Common myeloid progenitor, CD34-positive (primary cell): ENCODE results near the gene CCL19. TPM values are rescaled to one million over a fixed set of nuclear protein-coding genes. Genes with fewer than 3 reads are reported as not detected.
"Not testable (repeated sequence)": the region's sequence is repeated elsewhere in the genome, so short reads cannot be mapped to it uniquely, and the experiment has no call there.

Experiments used
- CTCF ChIA-PET: fragments of 350-600 bp; sonication (Branson Sonifier 250); formaldehyde crosslinking; loops from one replicate; lab custom pipeline; 2021; ENCODE audit warnings: antibody characterized with exemption; lab: Charles Lee
- POLR2A ChIA-PET: fragments of 350-600 bp; sonication (Branson Sonifier 250); formaldehyde crosslinking; loops from one replicate; lab custom pipeline; 2021; ENCODE audit warnings: antibody characterized with exemption; lab: Charles Lee
- DNase-seq, 3 donors: peaks; one replicate each; pipeline versions ENCODE4 v3.0.0 to v3.0.0-alpha.2; 2013
- H3K27ac ChIP-seq, 2 experiments: 1 replicate in 1 of 2; 2 replicates in 1 of 2; pipeline ENCODE4 v1.7.0; 2013; ENCODE audit warnings: inconsistent platforms in 2 of 2, low read length in 2 of 2, mild to moderate bottlenecking in 2 of 2, low read depth in 1 of 2, moderate library complexity in 1 of 2; ENCODE audit not compliant: severe bottlenecking in 2 of 2, insufficient read depth in 1 of 2, poor library complexity in 1 of 2
- H3K27me3 ChIP-seq, 5 experiments: replicated peaks in 2 of 5; 1 replicate in 3 of 5; 2 replicates in 2 of 5; pipeline versions ENCODE4 v1.6.1 to v1.7.0; 2013; ENCODE audit warnings: low read length in 4 of 5, mild to moderate bottlenecking in 2 of 5, moderate library complexity in 2 of 5, inconsistent platforms in 1 of 5; ENCODE audit not compliant: insufficient read depth in 5 of 5, control insufficient read depth in 4 of 5
- H3K36me3 ChIP-seq, 4 experiments: 1 replicate in 2 of 4; 2 replicates in 2 of 4; pipeline versions ENCODE4 v1.6.1 to v1.7.0; 2013; ENCODE audit warnings: low read length in 3 of 4, control low read depth in 1 of 4, mild to moderate bottlenecking in 1 of 4; ENCODE audit not compliant: control insufficient read depth in 4 of 4, insufficient read depth in 4 of 4
- H3K4me1 ChIP-seq, 4 experiments: 1 replicate in 3 of 4; 2 replicates in 1 of 4; pipeline versions ENCODE4 v1.6.1 to v1.7.1; 2013; ENCODE audit warnings: low read length in 3 of 4, mild to moderate bottlenecking in 3 of 4, control low read depth in 1 of 4, inconsistent platforms in 1 of 4, moderate library complexity in 1 of 4; ENCODE audit not compliant: control insufficient read depth in 4 of 4, insufficient read depth in 4 of 4; ENCODE audit errors: control extremely low read depth in 1 of 4
- H3K4me3 ChIP-seq, 7 experiments: 1 replicate in 4 of 7; 2 replicates in 3 of 7; pipeline versions ENCODE4 v1.5.1 to v1.7.0; 2013; ENCODE audit warnings: mild to moderate bottlenecking in 7 of 7, low read length in 6 of 7, moderate library complexity in 6 of 7, inconsistent platforms in 2 of 7, low read depth in 2 of 7, control low read depth in 1 of 7; ENCODE audit not compliant: insufficient read depth in 4 of 7, control insufficient read depth in 1 of 7; ENCODE audit errors: extremely low read depth in 1 of 7
- H3K9me3 ChIP-seq, 5 experiments: 1 replicate in 4 of 5; 2 replicates in 1 of 5; pipeline versions ENCODE4 v1.6.1 to v1.7.1; 2013; ENCODE audit warnings: low read length in 4 of 5, mild to moderate bottlenecking in 2 of 5, inconsistent platforms in 1 of 5, low read depth in 1 of 5, moderate library complexity in 1 of 5; ENCODE audit not compliant: control insufficient read depth in 4 of 5, insufficient read depth in 2 of 5; ENCODE audit errors: control extremely low read depth in 1 of 5
- WGBS: methylation state at CpG from one replicate; pipeline ENCODE4 v1.1.5; 2013; ENCODE audit not compliant: insufficient coverage; 5-methylcytosine and 5-hydroxymethylcytosine counted together
- polyA plus RNA-seq: library from polyadenylated mRNA; unstranded; fragments of 120-200 nt; gene quantifications from one replicate; pipeline ENCODE4 v1.2.1, GENCODE V29; 2013

The CCL19 gene
- polyA plus RNA-seq = not detected

GRCh38 chr9:34690983-34691935 lies at the start of gene CCL19:
Gene CCL19 (minus strand): TSS chr9:34691276. CDS start chr9:34691139, 137 bp downstream.
- no peaks in the 10 kb centered on the region for H3K36me3 ChIP-seq
- peaks cover 3 to 29% (median 16%) of the 10 kb centered on the region in 4 experiments for H3K4me1 ChIP-seq
- ChIA-PET CTCF (interaction anchor here (1.0 to 8.5 kb wide), 4 partner anchors 8 to 57 kb away, joined by 3 to 63 read pairs (median 35); no protein-coding TSS in a partner anchor), POLR2A (interaction anchor here (0.5 kb wide), 1 partner anchor 10 kb away, joined by 5 read pairs; no protein-coding TSS in a partner anchor)
- H3K27me3 ChIP-seq = no peaks in the 10 kb centered on the region
- H3K9me3 ChIP-seq = peaks cover 0 to 5% (median 0%) of the 10 kb centered on the region in 5 experiments
- no peak within 1 kb of the TSS for H3K27ac ChIP-seq
- peak within 1 kb of the TSS in 1 of 7 experiments; percentile 23 for H3K4me3 ChIP-seq
- 49% methylated on average over 3 of the region's 6 CpGs for WGBS
- peak; percentile 59 to 88 (median 87) for DNase-seq

- POLR2A ChIA-PET, H3K36me3 ChIP-seq, H3K27ac ChIP-seq, DNase-seq, H3K9me3 ChIP-seq, H3K4me1 ChIP-seq, H3K27me3 ChIP-seq, H3K4me3 ChIP-seq: not testable (repeated sequence)
- CTCF ChIA-PET = interaction anchor here (0.7 kb wide), 1 partner anchor 57 kb away, joined by 3 read pairs; no protein-coding TSS in a partner anchor
- over 99% methylated on average over 18 of the region's 27 CpGs for WGBS
These were observed 49.1 kb upstream of the CCL19 start for GRCh38 chr9:34740176-34740575.

GRCh38 chr9:34737677-34738260 lies 46.7 kb upstream of the CCL19 start:
- Histone ChIP-seq H3K27ac (no peak overlapping the region), H3K36me3 (no peaks in the 10 kb centered on the region), H3K4me1 (peaks cover 0 to 3% (median 1%) of the 10 kb centered on the region in 4 experiments), H3K4me3 (no peak overlapping the region), H3K27me3 (peaks cover 0 to 2% (median 0%) of the 10 kb centered on the region in 5 experiments), H3K9me3 (no peaks in the 10 kb centered on the region)
- 100% methylated on average over 2 of the region's 6 CpGs for WGBS
- ChIA-PET POLR2A (no interaction called here), CTCF (interaction anchor here (0.6 to 2.0 kb wide), 2 partner anchors 15 to 35 kb away, joined by 3 to 4 read pairs; no protein-coding TSS in a partner anchor)
- no peak for DNase-seq

GRCh38 chr9:34734720-34735119 lies 43.6 kb upstream of the CCL19 start:
- H3K4me3 ChIP-seq = no peak overlapping the region
- H3K27me3 ChIP-seq = peaks cover 0 to 2% (median 0%) of the 10 kb centered on the region in 5 experiments
- ChIA-PET POLR2A (no interaction called here), CTCF (interaction anchor here (1.2 kb wide), 1 partner anchor 100 kb away, joined by 3 read pairs; no protein-coding TSS in a partner anchor)
- no peaks in the 10 kb centered on the region for H3K9me3 ChIP-seq
- H3K4me1 ChIP-seq = no peaks in the 10 kb centered on the region
- no peak overlapping the region for H3K27ac ChIP-seq
- no peak for DNase-seq
- H3K36me3 ChIP-seq = no peaks in the 10 kb centered on the region

- CTCF ChIA-PET = no interaction called here
- DNase-seq = no peak
- Histone ChIP-seq H3K4me3 (no peak overlapping the region), H3K9me3 (no peaks in the 10 kb centered on the region), H3K27ac (no peak overlapping the region), H3K27me3 (peaks cover 0 to 1% (median 0%) of the 10 kb centered on the region in 5 experiments), H3K36me3 (no peaks in the 10 kb centered on the region), H3K4me1 (no peaks in the 10 kb centered on the region)
- POLR2A ChIA-PET = no interaction called here
- no CpG with 5 or more reads among the region's 2 CpGs for WGBS
These were observed 41.8 kb upstream of the CCL19 start for GRCh38 chr9:34732886-34733285.

GRCh38 chr9:34732478-34732877 lies 41.4 kb upstream of the CCL19 start:
- Histone ChIP-seq H3K27me3 (peaks cover 0 to 1% (median 0%) of the 10 kb centered on the region in 5 experiments), H3K27ac (no peak overlapping the region), H3K4me1 (no peaks in the 10 kb centered on the region), H3K4me3 (no peak overlapping the region), H3K36me3 (no peaks in the 10 kb centered on the region), H3K9me3 (no peaks in the 10 kb centered on the region)
- DNase-seq = no peak
- POLR2A ChIA-PET = interaction anchor here (0.6 kb wide), 1 partner anchor 264 kb away, joined by 3 read pairs; no protein-coding TSS in a partner anchor
- CTCF ChIA-PET = no interaction called here
- WGBS = no CpG with 5 or more reads among the region's 1 CpG
